RWPE2 (cell line): ENCODE results near the gene SLC38A2.

ENCODE experiments used
- ATAC-seq: fragments of 200-7000 bp; cut with Tn5 transposase; 3 replicates; pipeline ENCODE4 v1.9.1; 2021; ENCODE audit warnings: low read depth
- DNase-seq: peaks from one replicate; pipeline ENCODE4 v3.0.0-alpha.2; 2020; ENCODE audit warnings: low spot score
- H3K27ac ChIP-seq: fragments of 450-650 bp; 2 replicates; pipeline ENCODE4 v1.5.1; 2017; ENCODE audit warnings: mild to moderate bottlenecking; ENCODE audit not compliant: poor library complexity, severe bottlenecking
- H3K27me3 ChIP-seq: fragments of 250-450 bp; sonication (Bioruptor Pico); 2 replicates; pipeline ENCODE4 v1.5.1; 2021; ENCODE audit warnings: mild to moderate bottlenecking, moderate library complexity; ENCODE audit not compliant: insufficient read depth, poor library complexity, severe bottlenecking
- H3K36me3 ChIP-seq: fragments of 250-450 bp; sonication (Bioruptor Pico); 2 replicates; pipeline ENCODE4 v1.5.1; 2020; ENCODE audit warnings: low read depth, mild to moderate bottlenecking, moderate library complexity
- H3K4me1 ChIP-seq: fragments of 250-450 bp; sonication (Bioruptor Pico); 2 replicates; pipeline ENCODE4 v1.5.1; 2021; ENCODE audit warnings: mild to moderate bottlenecking, moderate library complexity; ENCODE audit not compliant: insufficient read depth, poor library complexity, severe bottlenecking
- H3K4me3 ChIP-seq: fragments of 250-450 bp; sonication (Bioruptor Pico); 2 replicates; pipeline ENCODE4 v1.5.1; 2021; ENCODE audit warnings: mild to moderate bottlenecking, moderate library complexity; ENCODE audit not compliant: severe bottlenecking
- H3K9me3 ChIP-seq: fragments of 250-450 bp; sonication (Bioruptor Pico); 2 replicates; pipeline ENCODE4 v1.5.1; 2021; ENCODE audit warnings: mild to moderate bottlenecking, moderate library complexity; ENCODE audit not compliant: severe bottlenecking
- CTCF ChIP-seq: fragments of 450-650 bp; IDR thresholded peaks from one replicate; pipeline ENCODE4 v1.5.1; 2017; ENCODE audit warnings: mild to moderate bottlenecking, moderate library complexity; ENCODE audit not compliant: poor library complexity, severe bottlenecking

SLC38A2 gene

GRCh38 chr12:46386360-46386867 is 13.8 kb upstream of the SLC38A2 start:
- Histone ChIP-seq H3K9me3 (no peaks in the 10 kb centered on the region), H3K4me3 (no peak overlapping the region), H3K36me3 (peaks cover 20% of the 10 kb centered on the region), H3K4me1 (peaks cover 73% of the 10 kb centered on the region), H3K27ac (peak overlapping the region; percentile 99), H3K27me3 (no peaks in the 10 kb centered on the region)
- no peak for TF ChIP-seq CTCF
- DNase-seq, result no peak
- peak; percentile 37 for ATAC-seq

GRCh38 chr12:46385438-46385837 is 12.9 kb upstream of the SLC38A2 start:
- no peak for DNase-seq
- Histone ChIP-seq H3K36me3 (peaks cover 15% of the 10 kb centered on the region), H3K27me3 (no peaks in the 10 kb centered on the region), H3K4me1 (peaks cover 63% of the 10 kb centered on the region), H3K27ac (peak overlapping the region; percentile 99), H3K9me3 (no peaks in the 10 kb centered on the region), H3K4me3 (no peak overlapping the region)
- ATAC-seq, result no peak
- no peak for TF ChIP-seq CTCF

- peaks cover 56% of the 10 kb centered on the region for H3K4me1 ChIP-seq
- DNase-seq (no peak), ATAC-seq (no peak)
- H3K27ac ChIP-seq, result peak overlapping the region; percentile 99
- no peaks in the 10 kb centered on the region for H3K27me3 ChIP-seq
- peak overlapping the region; percentile 55 for H3K4me3 ChIP-seq
- H3K36me3 ChIP-seq, result peaks cover 7% of the 10 kb centered on the region; the same call in 1 of the 2 replicates
- H3K9me3 ChIP-seq, result peaks cover 2% of the 10 kb centered on the region
- no peak for TF ChIP-seq CTCF
These were observed 12.1 kb upstream of the SLC38A2 start for GRCh38 chr12:46384451-46385309.

- H3K27me3 ChIP-seq, result no peaks in the 10 kb centered on the region
- peaks cover 48% of the 10 kb centered on the region for H3K4me1 ChIP-seq
- peaks cover 2% of the 10 kb centered on the region for H3K9me3 ChIP-seq
- DNase-seq (peak; percentile 93), ATAC-seq (peak; percentile 67)
- H3K27ac ChIP-seq, result peak overlapping the region; percentile 99
- no peak for TF ChIP-seq CTCF
- H3K4me3 ChIP-seq, result peak overlapping the region; percentile 55
- peaks cover 7% of the 10 kb centered on the region; the same call in 1 of the 2 replicates for H3K36me3 ChIP-seq
These were observed 11.3 kb upstream of the SLC38A2 start for GRCh38 chr12:46383654-46384450.
